Karpas-422 (cell line): ENCODE data around the gene DMXL2. TPM values are rescaled to one million over a fixed set of nuclear protein-coding genes. Genes with fewer than 3 reads are reported as not detected.

Experiments used
- DNase-seq: peaks from one replicate; pipeline ENCODE4 v3.0.0-alpha.2; 2015
- H2AFZ ChIP-seq: fragments of 200-600 bp; sonication (generic); 2 replicates; pipeline ENCODE4 v1.6.1; 2014; ENCODE audit warnings: antibody characterized with exemption, low read length, mixed read lengths
- H3K27ac ChIP-seq: fragments of 200-600 bp; sonication (generic); 2 replicates; pipeline ENCODE4 v1.5.1; 2014; ENCODE audit warnings: mild to moderate bottlenecking, low read length, moderate library complexity
- H3K27me3 ChIP-seq: fragments of 200-600 bp; sonication (generic); 2 replicates; pipeline ENCODE4 v1.6.1; 2014; ENCODE audit warnings: low read length, mixed read lengths
- H3K36me3 ChIP-seq: fragments of 200-600 bp; sonication (generic); 2 replicates; pipeline ENCODE4 v1.6.1; 2014; ENCODE audit warnings: low read length, mixed read lengths; ENCODE audit not compliant: insufficient read depth
- H3K4me1 ChIP-seq: fragments of 200-600 bp; sonication (generic); 2 replicates; pipeline ENCODE4 v1.6.1; 2014; ENCODE audit warnings: mild to moderate bottlenecking, low read length, mixed read lengths
- H3K4me2 ChIP-seq: fragments of 200-600 bp; sonication (generic); 2 replicates; pipeline ENCODE4 v1.6.1; 2014; ENCODE audit warnings: low read length, low read depth, mild to moderate bottlenecking; ENCODE audit not compliant: poor library complexity, severe bottlenecking
- H3K4me3 ChIP-seq: fragments of 200-600 bp; sonication (generic); 2 replicates; pipeline ENCODE4 v1.5.1; 2014; ENCODE audit warnings: mild to moderate bottlenecking, antibody characterized with exemption, low read length, mixed read lengths
- H3K79me2 ChIP-seq: fragments of 200-600 bp; sonication (generic); 2 replicates; pipeline ENCODE4 v1.6.1; 2014; ENCODE audit warnings: mild to moderate bottlenecking, low read length, mixed read lengths
- H3K9ac ChIP-seq: fragments of 200-600 bp; sonication (generic); 2 replicates; pipeline ENCODE4 v1.6.0; 2014; ENCODE audit warnings: low read length
- H3K9me2 ChIP-seq: fragments of 200-600 bp; sonication (generic), shearing (Covaris generic); replicated peaks from 2 replicates; pipeline ENCODE4 v1.6.0; 2014; ENCODE audit warnings: mild to moderate bottlenecking, low read length, moderate library complexity; ENCODE audit not compliant: insufficient read depth
- H3K9me3 ChIP-seq: fragments of 300-700, 200-600 bp; sonication (generic); 2 replicates; pipeline ENCODE4 v1.6.1; 2014; ENCODE audit warnings: low read length, mixed read lengths
- H4K20me1 ChIP-seq: fragments of 200-600 bp; sonication (generic); 2 replicates; pipeline ENCODE4 v1.6.1; 2014; ENCODE audit warnings: mild to moderate bottlenecking, antibody characterized with exemption, low read length, low read depth; ENCODE audit not compliant: insufficient read depth
- total RNA-seq: library from RNA; depleted of rRNA; stranded (reverse); fragments of >200 nt; shearing (Covaris generic); gene quantifications from 2 replicates; pipeline ENCODE4 v1.2.3, GENCODE V29; 2014; ENCODE audit warnings: low replicate concordance

The DMXL2 gene
- total RNA-seq, 1 experiment from 2014 or later, result 17.8 TPM

GRCh38 chr15:51550841-51551240 is 71.7 kb downstream of the DMXL2 start:
- Histone ChIP-seq H4K20me1 (no peaks in the 10 kb centered on the region), H3K27me3 (no peaks in the 10 kb centered on the region), H3K9ac (no peak overlapping the region), H3K9me3 (no peaks in the 10 kb centered on the region), H3K4me3 (no peak overlapping the region), H3K4me1 (no peaks in the 10 kb centered on the region), H3K36me3 (no peaks in the 10 kb centered on the region), H3K4me2 (no peak overlapping the region), H2AFZ (no peak overlapping the region), H3K27ac (no peak overlapping the region), H3K79me2 (no peaks in the 10 kb centered on the region), H3K9me2 (no peaks in the 10 kb centered on the region)
- DNase-seq, result no peak

DNA sequence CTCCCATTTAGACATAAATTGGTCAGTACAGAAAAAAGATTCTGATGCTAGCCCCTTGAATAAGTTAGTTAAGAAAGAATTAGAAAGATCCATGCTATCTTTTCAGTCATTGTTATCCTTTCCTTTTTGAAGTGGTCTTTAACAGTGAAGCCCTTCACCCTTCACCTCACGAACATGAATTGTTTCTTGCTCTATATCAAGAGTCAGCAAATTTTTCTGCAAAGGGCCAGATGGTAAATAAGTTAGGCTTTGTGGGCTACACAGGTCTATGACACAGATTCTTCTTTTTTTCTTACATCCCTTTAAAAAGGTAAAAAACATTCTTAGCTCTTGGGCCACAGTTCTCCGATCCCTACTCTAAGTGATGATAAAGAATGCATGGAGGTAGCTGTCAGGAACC is 74.9 kb downstream of the DMXL2 start:
- H3K36me3 ChIP-seq, result no peaks in the 10 kb centered on the region
- no peak for DNase-seq
- H3K9me3 ChIP-seq, result no peaks in the 10 kb centered on the region
- H3K9me2 ChIP-seq, result no peaks in the 10 kb centered on the region
- H3K79me2 ChIP-seq, result no peaks in the 10 kb centered on the region
- no peaks in the 10 kb centered on the region for H3K4me1 ChIP-seq
- no peak overlapping the region for H3K27ac ChIP-seq
- no peak overlapping the region for H3K4me3 ChIP-seq
- no peak overlapping the region for H2AFZ ChIP-seq
- H3K4me2 ChIP-seq, result no peak overlapping the region
- H4K20me1 ChIP-seq, result no peaks in the 10 kb centered on the region
- no peak overlapping the region for H3K9ac ChIP-seq
- no peaks in the 10 kb centered on the region for H3K27me3 ChIP-seq

GRCh38 chr15:51536965-51537574 is 85.5 kb downstream of the DMXL2 start:
- Histone ChIP-seq H3K9me2 (no peaks in the 10 kb centered on the region), H3K9ac (no peak overlapping the region), H4K20me1 (no peaks in the 10 kb centered on the region), H3K4me2 (no peak overlapping the region), H3K9me3 (no peaks in the 10 kb centered on the region), H3K4me3 (no peak overlapping the region), H3K27me3 (no peaks in the 10 kb centered on the region), H3K36me3 (no peaks in the 10 kb centered on the region), H2AFZ (no peak overlapping the region), H3K4me1 (no peaks in the 10 kb centered on the region), H3K27ac (no peak overlapping the region), H3K79me2 (no peaks in the 10 kb centered on the region)
- peak; percentile 54 for DNase-seq

DNA sequence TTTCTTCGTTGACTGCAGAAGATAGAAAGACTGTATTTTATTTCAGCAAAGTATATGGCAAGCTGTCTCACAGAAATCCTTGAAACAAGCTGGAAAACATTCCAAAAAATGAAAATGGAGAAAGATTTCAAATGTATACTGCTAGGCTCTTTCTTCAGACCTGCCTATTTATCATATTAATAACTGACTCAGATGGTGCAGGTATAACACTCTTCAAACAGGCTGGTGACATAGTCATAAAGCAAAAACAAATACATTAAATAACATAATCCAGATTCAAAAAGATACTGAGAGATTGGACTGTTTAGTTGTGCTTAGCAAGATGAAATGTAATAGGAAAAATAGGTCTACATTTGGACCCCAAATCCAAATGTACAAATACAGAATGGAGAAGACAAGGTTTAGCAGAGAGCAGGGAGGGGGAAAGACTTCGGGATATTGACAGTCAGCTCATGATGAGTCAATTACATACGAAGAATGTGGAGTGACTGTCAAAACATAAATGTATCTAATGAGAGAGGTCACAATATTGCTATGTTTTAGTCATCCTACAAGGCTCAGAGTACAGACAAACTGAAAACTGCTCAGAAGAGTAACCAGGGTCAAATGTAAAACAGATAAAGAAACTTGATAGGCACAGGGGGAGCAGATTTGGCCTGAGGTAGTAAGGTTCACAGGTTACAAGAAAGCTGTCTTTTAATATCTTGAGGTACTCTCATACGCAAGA is 88.7 kb downstream of the DMXL2 start:
- no peaks in the 10 kb centered on the region for H3K36me3 ChIP-seq
- no peaks in the 10 kb centered on the region for H3K79me2 ChIP-seq
- H3K9me2 ChIP-seq, result no peaks in the 10 kb centered on the region
- DNase-seq, result no peak
- no peak overlapping the region for H3K4me2 ChIP-seq
- H2AFZ ChIP-seq, result no peak overlapping the region
- no peak overlapping the region for H3K27ac ChIP-seq
- no peaks in the 10 kb centered on the region for H4K20me1 ChIP-seq
- H3K27me3 ChIP-seq, result no peaks in the 10 kb centered on the region
- no peak overlapping the region for H3K9ac ChIP-seq
- no peak overlapping the region for H3K4me3 ChIP-seq
- H3K9me3 ChIP-seq, result no peaks in the 10 kb centered on the region
- H3K4me1 ChIP-seq, result no peaks in the 10 kb centered on the region

DNA sequence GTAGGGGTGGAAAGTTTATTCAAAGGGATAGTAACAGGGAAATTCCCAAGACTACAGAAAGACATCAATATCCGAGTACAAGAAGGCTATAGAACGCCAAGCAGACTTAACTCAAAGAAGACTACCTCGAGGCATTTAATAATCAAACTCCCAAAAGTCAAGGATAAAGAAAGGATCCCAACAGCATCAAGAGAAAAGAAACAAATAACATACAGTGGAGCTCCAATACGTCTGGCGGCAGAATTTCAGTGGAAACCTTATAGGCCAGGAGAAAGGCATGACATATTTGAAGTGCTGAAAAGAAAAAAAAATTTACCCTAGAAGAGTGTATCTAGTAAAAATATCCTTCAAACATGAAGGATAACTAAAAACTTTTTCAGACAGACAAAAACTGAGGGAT is 95.6 kb downstream of the DMXL2 start:
- Histone ChIP-seq H3K9ac (no peak overlapping the region), H3K4me1 (no peaks in the 10 kb centered on the region), H3K36me3 (no peaks in the 10 kb centered on the region), H3K27me3 (no peaks in the 10 kb centered on the region), H4K20me1 (no peaks in the 10 kb centered on the region), H3K79me2 (no peaks in the 10 kb centered on the region), H3K9me3 (no peaks in the 10 kb centered on the region), H3K4me2 (no peak overlapping the region), H3K27ac (no peak overlapping the region), H3K9me2 (no peaks in the 10 kb centered on the region), H3K4me3 (no peak overlapping the region), H2AFZ (no peak overlapping the region)
- DNase-seq, result no peak

DNA sequence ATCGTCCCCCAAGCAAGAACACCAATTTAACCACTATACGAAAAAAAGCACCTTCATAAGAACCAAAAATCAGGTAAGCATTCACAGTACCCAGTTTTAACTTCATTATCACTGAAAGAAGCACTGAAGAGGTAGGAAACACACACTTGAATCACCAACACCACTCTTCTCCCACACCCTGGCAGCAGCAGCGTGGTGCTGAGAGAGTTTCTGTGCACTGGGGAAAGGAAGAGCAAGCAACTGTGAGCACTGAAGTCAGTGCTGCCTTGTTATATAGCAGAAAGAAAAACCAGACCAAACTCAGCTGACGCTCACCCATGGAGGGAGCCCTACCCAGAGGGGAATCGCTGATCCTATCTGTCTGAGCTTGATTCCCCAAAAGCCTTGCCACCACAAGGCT is 98.2 kb downstream of the DMXL2 start:
- H3K79me2 ChIP-seq, result no peaks in the 10 kb centered on the region
- no peaks in the 10 kb centered on the region for H3K36me3 ChIP-seq
- no peaks in the 10 kb centered on the region for H3K9me3 ChIP-seq
- no peak overlapping the region for H3K4me3 ChIP-seq
- no peak overlapping the region for H3K9ac ChIP-seq
- H3K4me1 ChIP-seq, result no peaks in the 10 kb centered on the region
- no peak for DNase-seq
- H3K27ac ChIP-seq, result no peak overlapping the region
- no peak overlapping the region for H2AFZ ChIP-seq
- no peak overlapping the region for H3K4me2 ChIP-seq
- no peaks in the 10 kb centered on the region for H3K9me2 ChIP-seq
- H3K27me3 ChIP-seq, result no peaks in the 10 kb centered on the region
- no peaks in the 10 kb centered on the region for H4K20me1 ChIP-seq

DNA sequence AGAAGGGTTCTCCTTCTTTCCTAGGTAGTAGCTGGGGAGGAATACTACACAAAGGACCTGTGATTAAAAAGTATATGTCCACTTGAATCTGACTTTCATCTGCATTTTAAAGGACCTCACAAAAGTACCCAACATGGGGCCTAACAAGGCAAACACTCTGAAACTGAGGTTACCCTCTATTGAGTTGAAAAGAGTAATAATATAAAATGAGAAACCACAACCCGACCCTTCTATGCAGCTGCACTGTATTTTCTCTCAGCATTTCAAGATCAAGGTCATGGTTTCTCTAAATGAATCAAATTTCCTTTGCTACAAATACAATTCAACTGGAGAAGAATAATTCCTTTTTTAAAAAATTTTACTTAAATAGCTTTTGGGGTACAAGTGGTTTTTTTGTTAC is 106.3 kb downstream of the DMXL2 start:
- Histone ChIP-seq H3K4me2 (no peak overlapping the region), H3K27ac (no peak overlapping the region), H2AFZ (no peak overlapping the region), H3K4me3 (no peak overlapping the region), H3K79me2 (no peaks in the 10 kb centered on the region), H3K9me2 (no peaks in the 10 kb centered on the region), H3K9me3 (no peaks in the 10 kb centered on the region), H4K20me1 (no peaks in the 10 kb centered on the region), H3K27me3 (no peaks in the 10 kb centered on the region), H3K4me1 (no peaks in the 10 kb centered on the region), H3K36me3 (no peaks in the 10 kb centered on the region), H3K9ac (no peak overlapping the region)
- no peak for DNase-seq

GRCh38 chr15:51505251-51505650 is 117.3 kb downstream of the DMXL2 start:
- H3K9me2 ChIP-seq, result no peaks in the 10 kb centered on the region
- H3K36me3 ChIP-seq, result no peaks in the 10 kb centered on the region
- no peaks in the 10 kb centered on the region for H4K20me1 ChIP-seq
- H3K27me3 ChIP-seq, result no peaks in the 10 kb centered on the region
- DNase-seq, result no peak
- no peak overlapping the region for H3K4me3 ChIP-seq
- H3K79me2 ChIP-seq, result no peaks in the 10 kb centered on the region
- H3K4me1 ChIP-seq, result peaks cover 10% of the 10 kb centered on the region
- H3K9me3 ChIP-seq, result no peaks in the 10 kb centered on the region
- no peak overlapping the region for H3K9ac ChIP-seq
- no peak overlapping the region for H3K27ac ChIP-seq
- H3K4me2 ChIP-seq, result no peak overlapping the region
- no peak overlapping the region for H2AFZ ChIP-seq
